CD4-positive, alpha-beta T cell treated with Interleukin-6 for 4 hours (primary cell): ENCODE measurements around the gene MEIS2.

Experiments used
- DNase-seq: peaks from one replicate; pipeline ENCODE4 v3.0.0-alpha.2; 2020; ENCODE audit warnings: mixed read lengths

The MEIS2 gene

GRCh38 chr15:36924034-36924433 is 176.3 kb downstream of the MEIS2 start:
- DNase-seq, result no peak

- DNase-seq, result no peak
These were observed 178.8 kb downstream of the MEIS2 start for GRCh38 chr15:36921484-36922091.

GRCh38 chr15:36917411-36918267 is 182.7 kb downstream of the MEIS2 start:
- DNase-seq, result no peak

GRCh38 chr15:36914960-36915808 is 185.2 kb downstream of the MEIS2 start:
- no peak for DNase-seq

- no peak for DNase-seq
These were observed 185.9 kb downstream of the MEIS2 start for GRCh38 chr15:36914466-36914865.

- no peak for DNase-seq
These were observed 188.0 kb downstream of the MEIS2 start for GRCh38 chr15:36912311-36912712.

GRCh38 chr15:36911322-36911944 is 188.9 kb downstream of the MEIS2 start:
- no peak for DNase-seq

GRCh38 chr15:36908991-36909390 is 191.4 kb downstream of the MEIS2 start:
- no peak for DNase-seq

- no peak for DNase-seq
These were observed 193.1 kb downstream of the MEIS2 start for GRCh38 chr15:36907295-36907694.

GRCh38 chr15:36905908-36906307 is 194.4 kb downstream of the MEIS2 start:
- DNase-seq, result no peak

- DNase-seq, result no peak
These were observed 195.6 kb downstream of the MEIS2 start for GRCh38 chr15:36904715-36905114.

- no peak for DNase-seq
These were observed 196.3 kb downstream of the MEIS2 start for GRCh38 chr15:36903922-36904556.

GRCh38 chr15:36903195-36903594 is 197.2 kb downstream of the MEIS2 start:
- DNase-seq, result no peak

GRCh38 chr15:36901012-36901411 is 199.3 kb downstream of the MEIS2 start:
- no peak for DNase-seq

GRCh38 chr15:36899696-36900095 is 200.7 kb downstream of the MEIS2 start:
- no peak for DNase-seq

GRCh38 chr15:36898536-36899126 is 201.7 kb downstream of the MEIS2 start:
- no peak for DNase-seq

- DNase-seq, result no peak
These were observed 202.5 kb downstream of the MEIS2 start for GRCh38 chr15:36897834-36898233.

GRCh38 chr15:36896949-36897348 is 203.4 kb downstream of the MEIS2 start:
- DNase-seq, result no peak

GRCh38 chr15:36894075-36894474 is 206.3 kb downstream of the MEIS2 start:
- DNase-seq, result no peak

- DNase-seq, result no peak
These were observed 207.1 kb downstream of the MEIS2 start for GRCh38 chr15:36893276-36893675.

GRCh38 chr15:36888011-36888992 is 212.0 kb downstream of the MEIS2 start:
- no peak for DNase-seq
